ENCODE measurements around the gene TFCP2L1.

DNA sequence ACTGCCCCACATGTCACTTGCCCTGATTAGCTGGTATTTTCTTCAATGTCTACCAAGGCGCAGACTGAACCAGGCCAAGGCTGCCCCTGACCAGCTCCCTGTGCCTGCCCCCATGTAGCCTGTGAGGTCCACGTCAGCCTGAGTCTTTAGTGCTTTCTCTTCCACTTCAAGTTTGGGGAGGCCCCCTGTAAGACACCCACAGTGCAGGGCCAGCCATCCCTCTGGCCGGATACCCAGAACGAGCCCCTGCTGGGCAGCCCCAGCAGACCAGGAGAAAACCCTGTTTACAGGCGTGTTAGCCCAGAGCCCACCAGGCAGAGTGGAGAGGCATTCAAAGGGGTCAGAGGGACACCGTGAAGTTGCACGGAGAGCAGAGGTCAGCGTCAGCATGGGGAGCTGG, 92.4 kb downstream of the TFCP2L1 start:
- TF ChIP-seq CTCF (IDR thresholded peaks at IDR 0.05 in 8 of 11, conservative IDR thresholded peaks at IDR 0.05 in 3 of 11) = no peak
- no peak for TF ChIP-seq POLR2A (IDR thresholded peaks at IDR 0.05)

Data from spleen (tissue), 7 donors.